A549 (cell line): ENCODE measurements around the gene NHSL1.

Experiments used
- JUNB ChIP-seq: fragments of >200 bp; sonication (Bioruptor Twin); formaldehyde crosslinking; IDR thresholded peaks from 2 replicates; pipeline ENCODE4 v1.6.1; 2016
- POLR2A ChIP-seq: IDR thresholded peaks from 2 replicates; pipeline ENCODE4 v1.6.1; 2012; ENCODE audit warnings: mild to moderate bottlenecking, low read length
- RAD21 ChIP-seq, 2 experiments: fragments of >200 bp in 1 of 2; sonication (Bioruptor Twin) in 1 of 2; formaldehyde crosslinking in 1 of 2; IDR thresholded peaks in 1 of 2; conservative IDR thresholded peaks in 1 of 2; 2 replicates in 1 of 2; 3 replicates in 1 of 2; pipeline ENCODE4 v1.6.1; 2012 to 2018; ENCODE audit warnings: inconsistent platforms in 1 of 2
- RFX5 ChIP-seq: fragments of 450-650 bp; IDR thresholded peaks from 2 replicates; pipeline ENCODE4 v1.7.1; 2014; ENCODE audit warnings: antibody characterized with exemption, mild to moderate bottlenecking, moderate library complexity
- TF ChIP-seq, protein P1 (sequence below): fragments of >200 bp; sonication (Bioruptor Twin); formaldehyde crosslinking; IDR thresholded peaks from 3 replicates; pipeline ENCODE4 v1.5.1; 2016
- TF ChIP-seq, protein P2 (sequence below): fragments of 200-600 bp; sonication (generic); IDR thresholded peaks from 2 replicates; pipeline ENCODE4 v1.6.1; 2016; ENCODE audit warnings: antibody characterized with exemption, mild to moderate bottlenecking, moderate library complexity

DNA sequence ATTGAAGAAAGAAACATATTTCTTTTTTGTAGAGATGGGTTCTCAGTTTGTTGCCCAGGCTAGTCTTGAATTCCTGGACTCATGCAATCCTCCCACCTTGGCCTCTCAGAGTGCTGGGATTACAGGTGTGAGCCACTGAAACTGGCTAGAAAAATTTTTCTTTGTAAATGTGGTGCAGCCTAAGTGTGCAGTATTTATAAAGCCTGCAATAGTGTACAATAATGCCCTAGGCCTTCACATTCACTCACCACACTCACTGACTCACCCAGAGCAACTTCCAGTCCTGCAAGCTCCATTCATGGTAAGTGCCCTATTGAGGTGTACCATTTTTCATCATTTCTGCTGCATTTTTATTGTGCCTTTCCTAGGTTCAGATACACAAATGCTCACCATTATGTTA lies 31.4 kb downstream of the NHSL1 start:
- TF ChIP-seq, protein P1, sequence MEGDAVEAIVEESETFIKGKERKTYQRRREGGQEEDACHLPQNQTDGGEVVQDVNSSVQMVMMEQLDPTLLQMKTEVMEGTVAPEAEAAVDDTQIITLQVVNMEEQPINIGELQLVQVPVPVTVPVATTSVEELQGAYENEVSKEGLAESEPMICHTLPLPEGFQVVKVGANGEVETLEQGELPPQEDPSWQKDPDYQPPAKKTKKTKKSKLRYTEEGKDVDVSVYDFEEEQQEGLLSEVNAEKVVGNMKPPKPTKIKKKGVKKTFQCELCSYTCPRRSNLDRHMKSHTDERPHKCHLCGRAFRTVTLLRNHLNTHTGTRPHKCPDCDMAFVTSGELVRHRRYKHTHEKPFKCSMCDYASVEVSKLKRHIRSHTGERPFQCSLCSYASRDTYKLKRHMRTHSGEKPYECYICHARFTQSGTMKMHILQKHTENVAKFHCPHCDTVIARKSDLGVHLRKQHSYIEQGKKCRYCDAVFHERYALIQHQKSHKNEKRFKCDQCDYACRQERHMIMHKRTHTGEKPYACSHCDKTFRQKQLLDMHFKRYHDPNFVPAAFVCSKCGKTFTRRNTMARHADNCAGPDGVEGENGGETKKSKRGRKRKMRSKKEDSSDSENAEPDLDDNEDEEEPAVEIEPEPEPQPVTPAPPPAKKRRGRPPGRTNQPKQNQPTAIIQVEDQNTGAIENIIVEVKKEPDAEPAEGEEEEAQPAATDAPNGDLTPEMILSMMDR = no peak
- no peak for TF ChIP-seq RAD21 (conservative IDR thresholded peaks at IDR 0.05 in 1 of 2, IDR thresholded peaks at IDR 0.05 in 1 of 2)
- no peak for TF ChIP-seq POLR2A
- TF ChIP-seq, protein P2, sequence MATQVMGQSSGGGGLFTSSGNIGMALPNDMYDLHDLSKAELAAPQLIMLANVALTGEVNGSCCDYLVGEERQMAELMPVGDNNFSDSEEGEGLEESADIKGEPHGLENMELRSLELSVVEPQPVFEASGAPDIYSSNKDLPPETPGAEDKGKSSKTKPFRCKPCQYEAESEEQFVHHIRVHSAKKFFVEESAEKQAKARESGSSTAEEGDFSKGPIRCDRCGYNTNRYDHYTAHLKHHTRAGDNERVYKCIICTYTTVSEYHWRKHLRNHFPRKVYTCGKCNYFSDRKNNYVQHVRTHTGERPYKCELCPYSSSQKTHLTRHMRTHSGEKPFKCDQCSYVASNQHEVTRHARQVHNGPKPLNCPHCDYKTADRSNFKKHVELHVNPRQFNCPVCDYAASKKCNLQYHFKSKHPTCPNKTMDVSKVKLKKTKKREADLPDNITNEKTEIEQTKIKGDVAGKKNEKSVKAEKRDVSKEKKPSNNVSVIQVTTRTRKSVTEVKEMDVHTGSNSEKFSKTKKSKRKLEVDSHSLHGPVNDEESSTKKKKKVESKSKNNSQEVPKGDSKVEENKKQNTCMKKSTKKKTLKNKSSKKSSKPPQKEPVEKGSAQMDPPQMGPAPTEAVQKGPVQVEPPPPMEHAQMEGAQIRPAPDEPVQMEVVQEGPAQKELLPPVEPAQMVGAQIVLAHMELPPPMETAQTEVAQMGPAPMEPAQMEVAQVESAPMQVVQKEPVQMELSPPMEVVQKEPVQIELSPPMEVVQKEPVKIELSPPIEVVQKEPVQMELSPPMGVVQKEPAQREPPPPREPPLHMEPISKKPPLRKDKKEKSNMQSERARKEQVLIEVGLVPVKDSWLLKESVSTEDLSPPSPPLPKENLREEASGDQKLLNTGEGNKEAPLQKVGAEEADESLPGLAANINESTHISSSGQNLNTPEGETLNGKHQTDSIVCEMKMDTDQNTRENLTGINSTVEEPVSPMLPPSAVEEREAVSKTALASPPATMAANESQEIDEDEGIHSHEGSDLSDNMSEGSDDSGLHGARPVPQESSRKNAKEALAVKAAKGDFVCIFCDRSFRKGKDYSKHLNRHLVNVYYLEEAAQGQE = no peak
- TF ChIP-seq RFX5 = no peak
- no peak for TF ChIP-seq JUNB
